OCI-LY7 (cell line): ENCODE measurements around the gene BFSP2. TPM values are rescaled to one million over a fixed set of nuclear protein-coding genes. Genes with fewer than 3 reads are reported as not detected.
A peak's percentile ranks its signal among the peaks of the same experiment; 100 is the strongest.

Source experiments
- BruUV-seq: library from RNA; stranded (reverse); fragments of 400-500 nt; replicated peaks from 2 replicates; lab custom pipeline; 2021; lab: Mats Ljungman, UMichigan
- CTCF ChIA-PET: fragments of 300-600 bp; sonication (Branson Sonifier 250); formaldehyde crosslinking; loops from one replicate; lab custom pipeline; 2022; ENCODE audit warnings: antibody characterized with exemption; ENCODE audit not compliant: unreplicated experiment; lab: Charles Lee
- POLR2A ChIA-PET: fragments of 300-600 bp; sonication (Branson Sonifier 250); formaldehyde crosslinking; loops from one replicate; lab custom pipeline; 2022; ENCODE audit warnings: antibody characterized with exemption; lab: Charles Lee
- DNase-seq: peaks from one replicate; pipeline ENCODE4 v3.0.0-alpha.2; 2015; ENCODE audit warnings: low spot score
- H2AFZ ChIP-seq: fragments of 200-600 bp; sonication (generic), shearing (Covaris generic); 2 replicates; pipeline ENCODE4 v1.6.1; 2014; ENCODE audit warnings: mild to moderate bottlenecking, antibody characterized with exemption, low read length, moderate library complexity
- H3K27ac ChIP-seq: fragments of 200-600 bp; sonication (generic); 2 replicates; pipeline ENCODE4 v1.5.1; 2014; ENCODE audit warnings: mixed run types, low read depth, mild to moderate bottlenecking, moderate library complexity, low read length, inconsistent platforms; ENCODE audit not compliant: poor library complexity, severe bottlenecking
- H3K36me3 ChIP-seq: fragments of 200-600 bp; sonication (generic); 2 replicates; pipeline ENCODE4 v1.6.1; 2014; ENCODE audit warnings: mild to moderate bottlenecking, antibody characterized with exemption, low read length, moderate library complexity, mixed read lengths; ENCODE audit not compliant: insufficient read depth
- H3K4me1 ChIP-seq: fragments of 200-600 bp; sonication (generic); 2 replicates; pipeline ENCODE4 v1.5.1; 2014; ENCODE audit warnings: mild to moderate bottlenecking, low read length; ENCODE audit not compliant: insufficient read depth, poor library complexity, severe bottlenecking
- H3K4me2 ChIP-seq: fragments of 200-600 bp; sonication (generic); 2 replicates; pipeline ENCODE4 v1.6.1; 2014; ENCODE audit warnings: mild to moderate bottlenecking, low read length
- H3K4me3 ChIP-seq: fragments of 200-600 bp; sonication (generic); 2 replicates; pipeline ENCODE4 v1.5.1; 2014; ENCODE audit warnings: mild to moderate bottlenecking, low read depth, low read length; ENCODE audit not compliant: poor library complexity, severe bottlenecking
- H3K79me2 ChIP-seq: fragments of 200-600 bp; sonication (generic); 2 replicates; pipeline ENCODE4 v1.6.1; 2016; ENCODE audit warnings: low read depth, mild to moderate bottlenecking, low read length, moderate library complexity, mixed read lengths; ENCODE audit not compliant: insufficient read depth
- H3K9me2 ChIP-seq: fragments of 200-600 bp; sonication (generic); 2 replicates; pipeline ENCODE4 v1.6.1; 2016; ENCODE audit warnings: mild to moderate bottlenecking, low read length, mixed read lengths; ENCODE audit not compliant: insufficient read depth
- H3K9me3 ChIP-seq: fragments of 200-600 bp; sonication (generic); 2 replicates; pipeline ENCODE4 v1.6.1; 2014; ENCODE audit warnings: mild to moderate bottlenecking, mixed run types, low read length, mixed read lengths
- H4K20me1 ChIP-seq: fragments of 200-600 bp; sonication (generic); 2 replicates; pipeline ENCODE4 v1.6.1; 2014; ENCODE audit warnings: mild to moderate bottlenecking, antibody characterized with exemption, low read length, moderate library complexity, mixed read lengths; ENCODE audit not compliant: insufficient read depth
- CTCF ChIP-seq: fragments of 200-600 bp; sonication (generic); conservative IDR thresholded peaks from 2 replicates; pipeline ENCODE4 v1.5.1; 2014; ENCODE audit warnings: mild to moderate bottlenecking, antibody characterized with exemption, low read length, moderate library complexity, mixed read lengths
- EZH2phosphoT487 ChIP-seq: fragments of 200-600 bp; sonication (generic); IDR thresholded peaks from 2 replicates; pipeline ENCODE4 v1.6.1; 2018; ENCODE audit warnings: low read depth, borderline replicate concordance, mild to moderate bottlenecking, mixed run types, antibody characterized with exemption, low read length, moderate library complexity, mixed read lengths
- intact Hi-C: fragments of 100-400 bp; cut with micrococcal nuclease; formaldehyde crosslinking; loops from one replicate; pipeline ENCODE4 v1.10.0; 2022; ENCODE audit not compliant: unreplicated experiment
- total RNA-seq, 2 experiments: library from RNA; depleted of rRNA in 1 of 2; stranded (reverse); fragments of >200 nt in 1 of 2; shearing (Covaris generic) in 1 of 2; gene quantifications; 2 replicates each; pipeline ENCODE4 v1.2.3, GENCODE V29; 2014 to 2022

BFSP2 gene
- total RNA-seq, 2 experiments from 2014 or later = 11.7 to 25.1 TPM

- H3K9me3 ChIP-seq = peaks cover 8% of the 10 kb centered on the region; the same call in 1 of the 2 replicates
- CTCF ChIA-PET = no interaction called here
Observed at GRCh38 chr3:133440652-133441051, 40.8 kb downstream of the BFSP2 start.

GRCh38 chr3:133441867-133442270 lies 42.0 kb downstream of the BFSP2 start:
- H3K27ac ChIP-seq = no peak overlapping the region
- peaks cover 52% of the 10 kb centered on the region for H3K4me1 ChIP-seq
- peaks cover 8% of the 10 kb centered on the region; the same call in 1 of the 2 replicates for H3K9me3 ChIP-seq
- H2AFZ ChIP-seq = peak overlapping the region; percentile 50
- no peak for TF ChIP-seq CTCF
- no peak for TF ChIP-seq EZH2phosphoT487
- no peaks in the 10 kb centered on the region for H3K9me2 ChIP-seq
- H4K20me1 ChIP-seq = no peaks in the 10 kb centered on the region
- H3K4me2 ChIP-seq = peak overlapping the region; percentile 52
- H3K36me3 ChIP-seq = peaks cover 12% of the 10 kb centered on the region; the same call in 1 of the 2 replicates
- DNase-seq = no peak
- no peaks in the 10 kb centered on the region; the same call in 1 of the 2 replicates for H3K79me2 ChIP-seq
- no TSS peak for BruUV-seq
- H3K4me3 ChIP-seq = peak overlapping the region; percentile 40
- intact Hi-C loops = loop anchor here (5.0 kb wide), 2 partner anchors 365 to 380 kb away; partner anchors contain the start of gene SRPRB
- ChIA-PET POLR2A (interaction anchor here (0.7 to 2.6 kb wide), 5 partner anchors 8 to 299 kb away, joined by 4 to 8 read pairs (median 4); no protein-coding TSS in a partner anchor), CTCF (interaction anchor here (1.0 kb wide), 2 partner anchors 127 to 133 kb away, joined by 3 to 4 read pairs; no protein-coding TSS in a partner anchor)

More at GRCh38 chr3:133440652-133441051, 40.8 kb downstream of the BFSP2 start:
- Histone ChIP-seq H4K20me1 (no peaks in the 10 kb centered on the region), H2AFZ (no peak overlapping the region), H3K4me3 (no peak overlapping the region), H3K4me1 (peaks cover 41% of the 10 kb centered on the region), H3K27ac (no peak overlapping the region), H3K4me2 (no peak overlapping the region), H3K36me3 (peaks cover 12% of the 10 kb centered on the region; the same call in 1 of the 2 replicates), H3K9me2 (no peaks in the 10 kb centered on the region), H3K79me2 (no peaks in the 10 kb centered on the region)
- intact Hi-C loops = loop anchor here (5.0 kb wide), 2 partner anchors 367 to 382 kb away; partner anchors contain the start of gene SRPRB
- TF ChIP-seq CTCF (no peak), EZH2phosphoT487 (no peak)
- BruUV-seq = no TSS peak
- POLR2A ChIA-PET = no interaction called here
- DNase-seq = no peak

GRCh38 chr3:133442518-133442917 lies 42.7 kb downstream of the BFSP2 start:
- ChIA-PET CTCF (interaction anchor here (0.6 kb wide), 1 partner anchor 55 kb away, joined by 3 read pairs; no protein-coding TSS in a partner anchor), POLR2A (interaction anchor here (0.7 to 2.6 kb wide), 4 partner anchors 8 to 298 kb away, joined by 4 to 8 read pairs (median 4); no protein-coding TSS in a partner anchor)
- Histone ChIP-seq H3K9me2 (no peaks in the 10 kb centered on the region), H3K4me1 (peaks cover 58% of the 10 kb centered on the region), H3K27ac (no peak overlapping the region), H3K4me2 (peak overlapping the region; percentile 52), H3K4me3 (no peak overlapping the region), H4K20me1 (no peaks in the 10 kb centered on the region), H2AFZ (peak overlapping the region; percentile 50; the same call in 1 of the 2 replicates), H3K79me2 (no peaks in the 10 kb centered on the region; the same call in 1 of the 2 replicates), H3K9me3 (peaks cover 8% of the 10 kb centered on the region; the same call in 1 of the 2 replicates), H3K36me3 (peaks cover 12% of the 10 kb centered on the region; the same call in 1 of the 2 replicates)
- no peak for TF ChIP-seq EZH2phosphoT487
- no peak for TF ChIP-seq CTCF
- intact Hi-C loops = loop anchor here (5.0 kb wide), 2 partner anchors 365 to 380 kb away; partner anchors contain the start of gene SRPRB
- no peak for DNase-seq
- BruUV-seq = no TSS peak
